NCI-H2029 treated with DMSO at 0.1 percent for 48 hours (cell line): ENCODE measurements around the gene ADAMTS14.
"Not testable (repeated sequence)": the region's sequence is repeated elsewhere in the genome, so short reads cannot be mapped to it uniquely, and the experiment has no call there.

Source experiments
- DNase-seq: peaks from one replicate; lab custom pipeline; 2025; lab: John Stamatoyannopoulos, UW

ADAMTS14 gene

DNA sequence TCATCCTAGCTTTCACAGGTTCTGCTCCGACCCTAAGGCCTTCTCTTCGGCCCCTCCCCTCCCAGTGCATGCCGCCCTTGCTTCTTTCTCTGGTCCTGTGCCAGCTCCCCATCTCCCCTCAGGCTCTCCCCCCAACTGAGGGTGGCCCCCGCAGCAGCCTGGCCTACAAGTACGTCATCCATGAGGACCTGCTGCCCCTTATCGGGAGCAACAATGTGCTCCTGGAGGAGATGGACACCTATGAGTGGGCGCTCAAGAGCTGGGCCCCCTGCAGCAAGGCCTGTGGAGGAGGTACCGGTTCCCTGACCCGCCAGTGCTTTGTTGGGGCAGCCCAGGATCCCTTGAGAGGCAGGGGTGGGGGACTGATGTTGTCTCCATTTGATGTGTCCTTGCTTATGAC lies 79.0 kb downstream of the ADAMTS14 start:
- no peak for DNase-seq

DNA sequence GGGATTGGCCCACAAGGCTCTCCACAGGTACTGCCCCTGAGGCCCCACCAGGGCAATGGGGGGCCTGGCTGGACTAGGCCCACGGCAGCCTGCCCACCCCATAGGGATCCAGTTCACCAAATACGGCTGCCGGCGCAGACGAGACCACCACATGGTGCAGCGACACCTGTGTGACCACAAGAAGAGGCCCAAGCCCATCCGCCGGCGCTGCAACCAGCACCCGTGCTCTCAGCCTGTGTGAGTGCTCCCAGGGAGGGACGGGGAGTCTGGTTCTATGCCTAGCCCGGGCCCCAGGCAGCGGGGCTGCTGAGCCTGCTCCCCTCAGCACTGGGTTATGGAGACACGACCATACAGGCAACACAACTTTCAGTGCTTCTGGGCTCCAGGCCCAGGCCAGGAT lies 79.7 kb downstream of the ADAMTS14 start:
- DNase-seq = no peak

DNA sequence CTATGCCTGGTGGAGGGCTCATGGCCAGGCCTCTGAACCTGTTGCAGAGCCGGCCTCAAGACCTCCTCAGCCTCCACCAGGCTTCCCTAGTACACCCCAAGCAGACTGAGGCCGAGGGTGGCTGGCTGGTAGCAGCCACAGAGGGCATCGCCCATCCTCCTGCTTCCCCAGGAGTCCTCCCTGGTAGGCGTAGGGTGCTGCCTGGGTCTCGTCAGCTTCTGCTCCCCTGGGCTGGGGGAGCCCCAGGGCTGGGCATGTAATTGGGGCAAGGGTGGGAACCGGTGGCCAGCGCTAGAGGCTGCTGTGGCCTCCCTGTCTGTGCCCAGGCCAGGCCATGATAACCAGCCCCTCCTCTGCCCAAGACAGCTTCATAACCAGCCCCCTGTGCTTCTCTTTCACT lies 80.3 kb downstream of the ADAMTS14 start:
- DNase-seq = no peak

DNA sequence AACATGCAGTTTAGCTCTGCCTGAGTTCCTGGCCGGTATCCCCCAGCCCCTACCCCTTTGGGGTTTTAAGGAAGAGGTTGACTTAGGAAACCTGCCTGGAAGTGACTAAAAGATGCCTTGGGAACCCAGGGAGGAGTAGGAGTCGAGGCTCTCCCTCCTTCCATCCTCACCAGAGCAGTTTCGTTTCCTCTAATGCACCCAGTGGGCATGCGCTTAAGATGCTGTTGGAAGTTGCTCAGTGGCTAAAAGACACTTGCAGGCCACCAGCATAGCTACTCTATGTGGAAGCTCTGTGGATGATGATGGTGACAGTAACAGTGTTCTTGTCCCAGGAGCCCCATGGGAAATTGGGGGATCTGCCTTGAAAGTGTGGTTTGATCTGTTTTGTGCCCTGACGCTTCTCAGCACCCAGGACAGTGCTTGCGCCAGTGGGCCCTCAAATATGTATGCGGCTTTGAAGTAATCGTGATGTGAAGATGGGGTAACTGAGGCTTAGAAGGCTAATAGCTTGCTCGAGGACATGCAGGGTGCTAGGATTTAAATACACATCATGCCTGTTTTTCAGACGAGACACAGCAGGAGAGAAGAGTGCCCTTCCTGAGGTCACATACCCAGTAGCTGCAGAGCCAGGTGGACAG lies 80.8 kb downstream of the ADAMTS14 start:
- no peak for DNase-seq

DNA sequence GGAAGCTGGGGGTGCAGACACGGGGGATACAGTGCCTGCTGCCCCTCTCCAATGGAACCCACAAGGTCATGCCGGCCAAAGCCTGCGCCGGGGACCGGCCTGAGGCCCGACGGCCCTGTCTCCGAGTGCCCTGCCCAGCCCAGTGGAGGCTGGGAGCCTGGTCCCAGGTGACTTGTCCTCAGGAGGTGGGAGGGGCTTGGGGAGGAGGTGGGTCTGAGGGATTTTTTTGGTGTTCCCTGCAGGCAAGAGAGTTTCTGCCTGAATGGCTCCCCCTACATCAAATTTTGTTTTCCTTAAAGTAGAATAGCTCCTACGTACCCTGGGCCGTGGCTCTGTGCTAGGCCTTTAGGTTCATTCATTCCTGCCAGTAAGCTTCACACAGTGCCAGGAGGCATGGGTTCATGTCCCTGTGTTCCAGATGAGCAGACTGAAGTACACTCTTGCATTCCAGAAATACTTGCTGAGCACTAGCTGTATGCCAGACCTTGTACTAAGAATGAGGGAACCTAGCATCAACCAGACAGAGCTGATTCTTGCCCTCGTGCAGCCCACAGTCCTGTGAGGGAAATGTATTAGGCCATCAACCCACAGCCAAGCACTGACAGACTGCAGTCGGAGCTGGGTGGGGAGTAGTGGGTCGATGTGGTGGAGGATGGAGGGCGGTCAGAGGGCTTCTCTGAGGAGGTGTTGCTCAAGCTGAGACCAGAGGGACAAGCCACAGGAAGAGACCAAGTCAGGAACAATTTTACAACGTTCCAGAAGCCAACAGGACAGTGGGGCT lies 81.7 kb downstream of the ADAMTS14 start:
- DNase-seq = no peak

DNA sequence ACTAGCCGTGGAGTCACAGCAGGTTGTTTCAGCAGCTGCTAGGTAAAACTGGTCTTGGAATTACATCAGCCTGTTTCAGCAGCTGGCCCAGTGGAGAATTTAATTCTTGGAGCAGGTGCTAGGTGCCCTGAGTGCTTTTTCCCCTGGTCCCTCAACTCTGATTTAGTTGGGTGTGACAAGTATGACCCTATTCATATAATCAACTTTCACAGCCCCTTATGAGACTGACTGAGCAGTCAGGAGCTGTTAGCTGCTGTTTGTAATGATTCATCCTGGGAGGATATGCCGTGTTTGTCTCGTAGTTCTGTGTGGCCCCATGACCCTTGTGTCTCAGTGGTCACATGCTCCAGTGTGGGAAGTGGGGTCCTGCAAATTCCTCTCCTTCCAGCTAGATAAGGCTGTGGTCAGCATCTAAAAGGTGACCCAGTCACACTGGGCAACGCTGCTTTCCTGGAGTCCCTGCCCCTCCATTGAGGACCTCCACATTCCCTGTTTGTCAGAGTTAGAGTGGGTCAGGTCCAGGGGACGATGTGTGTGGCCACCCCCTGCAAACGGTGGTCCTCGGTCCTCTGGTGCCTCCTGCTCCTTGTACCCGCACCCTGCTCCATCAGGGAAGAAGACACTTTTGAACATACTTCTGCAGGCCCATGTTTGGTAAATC lies 84.5 kb downstream of the ADAMTS14 start:
- DNase-seq = no peak

DNA sequence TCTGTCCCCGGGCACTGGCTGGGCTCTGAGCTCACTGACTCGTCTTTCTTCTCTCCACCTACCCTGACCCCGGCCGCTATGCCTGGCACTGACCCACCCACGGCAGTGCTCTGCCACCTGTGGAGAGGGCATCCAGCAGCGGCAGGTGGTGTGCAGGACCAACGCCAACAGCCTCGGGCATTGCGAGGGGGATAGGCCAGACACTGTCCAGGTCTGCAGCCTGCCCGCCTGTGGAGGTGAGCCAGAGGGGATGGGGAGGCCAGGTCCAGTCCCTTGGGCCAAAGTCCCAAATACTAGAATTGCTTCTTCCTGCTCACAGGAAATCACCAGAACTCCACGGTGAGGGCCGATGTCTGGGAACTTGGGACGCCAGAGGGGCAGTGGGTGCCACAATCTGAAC lies 85.5 kb downstream of the ADAMTS14 start:
- no peak for DNase-seq

DNA sequence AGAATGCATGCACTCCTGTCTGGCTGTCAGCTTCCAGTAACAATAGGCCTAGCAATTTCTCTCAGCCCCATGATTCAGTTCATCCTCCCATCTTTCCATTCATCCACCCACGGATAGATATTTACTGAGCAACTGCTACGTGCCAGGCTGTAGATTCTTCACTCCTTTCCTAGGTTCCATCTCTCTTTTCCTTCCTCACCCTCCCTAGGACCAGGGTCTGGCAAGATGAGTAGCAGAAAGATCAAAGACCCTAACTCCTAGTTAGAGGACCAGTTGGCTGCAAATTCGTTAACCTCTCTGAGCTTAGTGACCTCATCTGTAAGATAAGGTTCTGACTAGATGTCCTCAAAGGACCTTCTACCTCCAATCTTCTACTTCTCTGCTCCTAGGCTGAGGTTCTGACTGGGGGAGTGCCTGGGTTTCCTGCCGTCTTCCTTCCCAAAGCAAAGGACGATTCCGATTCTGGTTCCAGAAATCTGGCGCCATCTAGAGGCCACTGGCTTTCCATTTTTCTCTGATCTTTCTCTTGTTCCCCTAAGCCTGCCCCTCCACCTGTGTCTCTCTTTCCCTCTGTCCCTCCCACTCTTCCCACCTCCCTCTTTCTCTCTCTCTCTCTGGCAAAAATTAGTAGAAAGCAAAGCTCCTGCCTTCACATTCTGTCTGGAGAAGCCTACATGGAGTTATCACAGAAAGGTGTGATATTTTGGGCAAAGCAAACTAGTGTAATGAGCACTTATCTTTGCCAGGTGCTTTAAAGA lies 86.6 kb downstream of the ADAMTS14 start:
- peak; percentile 57 for DNase-seq

DNA sequence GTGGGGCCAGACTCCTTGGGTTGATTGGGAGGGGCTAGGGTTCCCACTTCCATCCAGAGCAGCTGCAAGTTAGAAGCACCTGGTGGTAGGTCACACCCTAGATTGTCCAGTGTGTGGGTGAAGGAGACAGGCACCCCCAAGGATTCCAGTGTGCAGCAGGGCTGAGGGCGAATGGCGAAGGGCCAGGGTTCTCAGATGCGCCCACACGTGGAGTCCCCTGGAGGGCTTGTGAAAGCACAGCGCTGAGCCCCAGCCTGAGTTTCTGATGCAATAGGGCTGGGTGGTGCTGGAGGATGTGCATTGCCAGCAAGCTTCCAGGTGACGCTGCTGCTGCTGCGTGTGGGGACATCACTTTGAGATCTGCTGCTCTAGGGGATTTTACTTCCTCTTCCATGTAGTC lies 87.5 kb downstream of the ADAMTS14 start:
- no peak for DNase-seq

DNA sequence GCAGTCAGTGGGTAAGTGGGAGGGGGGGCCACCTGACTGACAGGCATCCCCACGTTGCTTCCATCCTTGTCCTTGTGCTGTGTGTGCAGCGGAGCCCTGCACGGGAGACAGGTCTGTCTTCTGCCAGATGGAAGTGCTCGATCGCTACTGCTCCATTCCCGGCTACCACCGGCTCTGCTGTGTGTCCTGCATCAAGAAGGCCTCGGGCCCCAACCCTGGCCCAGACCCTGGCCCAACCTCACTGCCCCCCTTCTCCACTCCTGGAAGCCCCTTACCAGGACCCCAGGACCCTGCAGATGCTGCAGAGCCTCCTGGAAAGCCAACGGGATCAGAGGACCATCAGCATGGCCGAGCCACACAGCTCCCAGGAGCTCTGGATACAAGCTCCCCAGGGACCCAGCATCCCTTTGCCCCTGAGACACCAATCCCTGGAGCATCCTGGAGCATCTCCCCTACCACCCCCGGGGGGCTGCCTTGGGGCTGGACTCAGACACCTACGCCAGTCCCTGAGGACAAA lies 88.0 kb downstream of the ADAMTS14 start:
- DNase-seq = no peak

DNA sequence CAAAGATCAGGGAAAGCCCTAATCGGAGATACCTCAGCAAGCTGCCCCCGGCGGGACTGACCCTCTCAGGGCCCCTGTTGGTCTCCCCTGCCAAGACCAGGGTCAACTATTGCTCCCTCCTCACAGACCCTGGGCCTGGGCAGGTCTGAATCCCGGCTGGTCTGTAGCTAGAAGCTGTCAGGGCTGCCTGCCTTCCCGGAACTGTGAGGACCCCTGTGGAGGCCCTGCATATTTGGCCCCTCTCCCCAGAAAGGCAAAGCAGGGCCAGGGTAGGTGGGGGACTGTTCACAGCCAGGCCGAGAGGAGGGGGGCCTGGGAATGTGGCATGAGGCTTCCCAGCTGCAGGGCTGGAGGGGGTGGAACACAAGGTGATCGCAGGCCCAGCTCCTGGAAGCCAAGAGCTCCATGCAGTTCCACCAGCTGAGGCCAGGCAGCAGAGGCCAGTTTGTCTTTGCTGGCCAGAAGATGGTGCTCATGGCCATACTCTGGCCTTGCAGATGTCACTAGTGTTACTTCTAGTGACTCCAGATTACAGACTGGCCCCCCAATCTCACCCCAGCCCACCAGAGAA lies 88.8 kb downstream of the ADAMTS14 start:
- no peak for DNase-seq

DNA sequence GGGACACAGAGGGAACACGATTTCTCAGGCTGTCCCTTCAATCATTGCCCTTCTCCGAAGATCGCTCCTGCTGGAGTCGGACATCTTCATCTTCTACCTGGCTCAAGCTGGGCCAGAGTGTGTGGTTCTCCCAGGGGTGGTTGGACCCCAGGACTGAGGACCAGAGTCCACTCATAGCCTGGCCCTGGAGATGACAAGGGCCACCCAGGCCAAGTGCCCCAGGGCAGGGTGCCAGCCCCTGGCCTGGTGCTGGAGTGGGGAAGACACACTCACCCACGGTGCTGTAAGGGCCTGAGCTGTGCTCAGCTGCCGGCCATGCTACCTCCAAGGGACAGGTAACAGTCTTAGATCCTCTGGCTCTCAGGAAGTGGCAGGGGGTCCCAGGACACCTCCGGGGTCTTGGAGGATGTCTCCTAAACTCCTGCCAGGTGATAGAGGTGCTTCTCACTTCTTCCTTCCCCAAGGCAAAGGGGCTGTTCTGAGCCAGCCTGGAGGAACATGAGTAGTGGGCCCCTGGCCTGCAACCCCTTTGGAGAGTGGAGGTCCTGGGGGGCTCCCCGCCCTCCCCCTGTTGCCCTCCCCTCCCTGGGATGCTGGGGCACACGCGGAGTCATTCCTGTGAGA lies 89.5 kb downstream of the ADAMTS14 start:
- DNase-seq = no peak

DNA sequence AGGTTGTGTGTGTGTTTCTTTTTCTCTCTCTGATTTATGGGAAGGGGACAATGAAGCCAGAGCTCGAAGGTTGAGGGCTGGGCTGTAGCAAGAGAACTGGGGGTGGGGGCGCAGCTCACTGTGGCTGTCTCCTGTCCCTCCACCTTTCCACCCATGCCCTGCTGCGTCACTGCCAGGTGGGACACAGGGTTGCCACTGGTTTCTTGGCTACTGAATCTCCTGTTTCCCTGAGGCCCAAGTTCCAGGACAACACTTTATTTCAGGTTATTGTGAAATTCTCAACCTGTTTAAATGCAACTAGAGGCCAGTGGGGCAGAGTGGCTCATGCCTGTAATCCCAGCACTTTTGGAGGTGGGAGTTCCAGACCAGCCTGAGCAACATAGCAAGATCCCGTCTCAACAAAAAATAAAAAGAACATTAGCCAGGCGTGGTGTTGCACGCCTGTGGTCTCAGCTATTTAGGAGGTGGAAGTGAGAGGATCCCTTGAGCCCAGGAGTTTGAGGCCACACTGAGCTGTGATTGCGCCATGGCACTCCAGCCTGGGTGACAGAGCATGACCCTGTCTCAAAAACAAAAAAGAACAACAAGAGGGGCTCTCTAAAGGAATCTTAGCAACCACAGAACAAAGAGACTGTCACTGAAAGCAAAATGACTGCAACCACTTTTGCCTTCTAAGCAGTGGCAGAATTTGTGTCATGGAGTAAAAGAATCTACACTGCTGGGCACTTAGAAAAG lies 90.3 kb downstream of the ADAMTS14 start:
- no peak for DNase-seq

DNA sequence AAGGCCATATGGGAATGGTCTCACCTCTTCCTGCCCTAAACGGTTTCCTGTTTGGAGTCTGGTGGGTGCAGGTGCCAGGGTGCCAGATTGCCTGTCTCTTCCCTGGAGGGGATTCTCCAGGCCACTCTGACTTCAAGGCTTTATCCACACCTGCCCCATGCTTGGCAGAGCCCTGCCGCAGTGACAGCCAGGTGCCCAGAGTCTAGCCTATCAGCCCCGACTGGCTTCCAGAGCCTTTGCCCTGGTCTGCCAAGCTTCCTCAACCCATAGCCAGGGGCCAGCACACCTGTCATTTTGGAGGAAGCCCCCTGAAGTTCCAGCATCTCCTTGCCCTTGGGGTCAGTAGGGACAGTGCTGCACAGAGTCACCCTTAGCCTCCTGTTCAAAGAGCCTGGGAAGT lies 91.3 kb downstream of the ADAMTS14 start:
- DNase-seq = no peak

DNA sequence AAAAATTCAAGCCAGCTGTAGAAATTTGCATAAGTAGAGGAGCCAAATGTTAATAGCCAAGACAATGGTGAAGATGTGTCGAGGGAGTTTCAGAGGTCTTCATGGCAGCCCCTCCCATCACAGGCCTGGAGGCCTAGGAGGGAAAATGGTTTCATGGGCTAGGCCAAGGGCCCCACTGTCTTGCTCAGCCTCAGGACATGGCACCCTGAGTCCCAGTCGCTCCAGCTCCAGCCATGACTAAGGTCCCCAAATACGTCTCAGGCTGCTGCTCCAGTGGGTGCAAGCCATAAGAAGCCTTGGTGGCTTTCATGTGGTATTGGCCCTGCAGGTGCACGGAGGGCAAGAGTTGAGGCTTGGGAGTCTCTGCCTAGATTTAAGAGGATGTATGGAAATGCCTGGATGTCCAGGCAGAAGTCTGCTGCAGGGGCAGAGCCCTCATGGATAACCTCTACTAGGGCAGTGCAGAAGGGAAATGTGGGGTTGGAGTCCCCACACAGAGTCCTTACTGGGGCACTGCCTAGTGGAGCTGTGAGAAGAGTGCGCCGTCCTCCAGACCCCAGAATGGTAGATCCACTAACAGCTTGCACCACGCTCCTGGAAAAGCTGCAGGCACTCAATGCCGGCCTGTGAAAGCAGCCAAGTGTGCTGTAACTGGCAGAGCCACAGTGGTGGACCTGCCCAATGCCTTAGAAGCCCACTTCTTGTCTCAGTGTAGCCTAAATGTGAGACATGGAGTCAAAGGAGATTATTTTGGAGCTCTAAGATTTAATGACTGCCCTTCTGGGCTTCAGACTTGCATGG lies 93.7 kb downstream of the ADAMTS14 start:
- DNase-seq = no peak

DNA sequence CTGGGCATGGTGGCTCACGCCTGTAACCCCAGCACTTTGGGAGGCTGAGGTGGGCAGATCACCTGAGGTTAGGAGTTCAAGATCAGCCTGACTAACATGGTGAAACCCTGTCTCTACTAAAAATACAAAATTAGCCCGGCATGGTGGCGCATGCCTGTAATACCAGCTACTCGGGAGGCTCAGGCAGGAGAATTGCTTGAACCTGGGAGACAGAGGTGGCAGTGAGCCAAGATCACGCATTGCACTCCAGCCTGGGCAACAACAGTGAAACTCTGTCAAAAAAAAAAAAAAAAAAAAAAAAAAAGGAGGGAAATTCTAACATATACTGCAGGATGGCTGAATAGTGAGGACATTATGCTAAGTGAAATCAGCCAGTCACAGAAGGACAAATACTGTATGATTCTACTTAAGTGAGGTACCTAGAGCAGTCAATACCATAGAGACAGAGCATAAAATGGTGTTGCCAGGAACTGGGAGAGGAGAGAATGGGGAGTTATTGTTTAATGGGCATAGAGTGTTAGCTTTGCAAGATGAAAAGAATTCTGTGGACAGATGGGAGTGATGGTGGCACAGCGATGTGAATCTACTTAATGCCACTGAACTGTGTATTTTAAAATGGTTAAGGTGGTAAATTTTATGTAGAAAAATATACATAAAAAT lies 95.8 kb downstream of the ADAMTS14 start:
- not testable (repeated sequence) for DNase-seq

DNA sequence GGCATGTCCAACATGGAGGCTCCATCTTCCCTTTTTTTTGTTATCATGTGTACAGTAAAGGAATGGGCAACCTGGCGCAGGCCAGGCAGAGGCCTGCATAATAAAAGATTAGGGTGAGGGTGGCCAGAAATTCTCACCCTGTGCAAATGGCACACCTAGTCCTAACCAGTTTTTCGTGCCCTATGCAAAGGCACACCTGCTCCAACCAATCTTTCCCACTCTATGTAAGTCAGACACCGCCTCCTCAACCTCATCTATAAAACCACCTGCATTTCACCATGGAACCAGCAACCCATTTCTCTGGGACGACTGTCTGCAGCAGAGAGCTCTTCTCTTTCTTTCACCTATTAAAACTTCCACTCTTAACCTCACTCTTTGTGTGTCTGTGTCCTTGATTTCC lies 96.8 kb downstream of the ADAMTS14 start:
- no peak for DNase-seq

DNA sequence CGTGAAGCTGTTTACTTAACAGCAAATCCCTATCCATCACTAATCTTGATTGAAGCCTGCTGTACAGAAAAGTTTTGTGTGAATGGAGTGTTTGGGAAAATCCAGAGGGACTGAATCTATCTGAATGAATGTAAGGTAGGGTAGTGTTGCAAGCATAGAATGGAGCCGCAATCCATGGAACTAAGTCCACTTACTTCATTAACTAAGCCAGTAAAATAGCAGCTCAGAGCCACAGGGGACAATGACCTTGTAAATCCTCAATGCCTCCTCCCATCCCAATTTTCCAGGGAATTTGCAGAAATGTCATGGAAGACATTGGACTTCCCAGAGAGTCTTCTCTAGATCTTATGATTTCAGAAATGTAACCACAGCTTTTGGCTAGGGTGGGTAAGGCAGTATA lies 97.7 kb downstream of the ADAMTS14 start:
- no peak for DNase-seq

DNA sequence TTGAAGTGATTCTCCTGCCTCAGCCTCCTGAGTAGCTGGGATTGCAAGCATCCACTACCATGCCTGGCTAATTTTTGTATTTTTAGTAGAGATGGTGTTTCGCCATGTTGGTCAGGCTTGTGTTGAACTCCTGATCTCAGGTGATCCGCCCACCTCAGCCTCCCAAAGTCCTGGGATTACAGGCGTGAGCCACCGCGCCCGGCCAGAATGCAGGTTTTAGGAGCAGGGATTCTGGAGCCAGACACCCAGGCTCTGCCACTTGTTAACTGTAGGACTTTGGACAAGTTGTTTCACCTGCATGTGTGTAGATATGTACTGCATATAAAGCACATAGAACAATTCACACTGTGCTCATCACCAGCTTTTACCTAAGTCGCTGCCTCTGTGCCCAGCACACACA lies 98.2 kb downstream of the ADAMTS14 start:
- DNase-seq = not testable (repeated sequence)
